GM12878 (cell line): ENCODE measurements around the gene ZBTB16.

Source experiments
- ATF7 ChIP-seq: fragments of 450-650 bp; IDR thresholded peaks from 2 replicates; pipeline ENCODE4 v1.6.1; 2016; ENCODE audit warnings: low read depth, mild to moderate bottlenecking
- MYC ChIP-seq: IDR thresholded peaks from 2 replicates; pipeline ENCODE4 v1.6.1; 2011; ENCODE audit warnings: mild to moderate bottlenecking, low read length, moderate library complexity, inconsistent platforms; ENCODE audit not compliant: insufficient read depth, insufficient replicate concordance, insufficient read length, severe bottlenecking
- POLR2A ChIP-seq: IDR thresholded peaks from 2 replicates; pipeline ENCODE4 v1.6.1; 2011; ENCODE audit warnings: low read depth, mild to moderate bottlenecking, low read length
- YBX1 ChIP-seq: fragments of 450-650 bp; IDR thresholded peaks from 2 replicates; pipeline ENCODE4 v1.6.1; 2016; ENCODE audit warnings: antibody characterized with exemption

- TF ChIP-seq MYC = no peak
- TF ChIP-seq ATF7 = no peak
- no peak for TF ChIP-seq YBX1
- TF ChIP-seq POLR2A = no peak
These were observed 133.4 kb downstream of the ZBTB16 start for GRCh38 chr11:114192841-114193389.
